BJ (cell line): ENCODE measurements around the gene RAD9A. TPM values are rescaled to one million over a fixed set of nuclear protein-coding genes. Genes with fewer than 3 reads are reported as not detected.

Source experiments
- CTCF ChIA-PET: fragments of 350-600 bp; formaldehyde crosslinking; extraction: SDS; loops from one replicate; lab custom pipeline; 2021; ENCODE audit warnings: antibody characterized with exemption, inconsistent platforms; lab: Yijun Ruan, JAX
- POLR2A ChIA-PET: fragments of 300-600 bp; sonication (Branson Sonifier 250); formaldehyde crosslinking; extraction: SDS; loops from one replicate; lab custom pipeline; 2021; ENCODE audit warnings: antibody characterized with exemption; lab: Charles Lee
- DNase-seq: peaks from one replicate; pipeline ENCODE4 v3.0.0-alpha.2; 2011; ENCODE audit warnings: low read depth
- H3K27me3 ChIP-seq: 2 replicates; pipeline ENCODE4 v1.6.0; 2011; ENCODE audit warnings: low read length; ENCODE audit not compliant: control insufficient read depth, insufficient read depth
- H3K36me3 ChIP-seq: 2 replicates; pipeline ENCODE4 v1.5.1; 2011; ENCODE audit warnings: low read length; ENCODE audit not compliant: control insufficient read depth, insufficient read depth
- H3K4me3 ChIP-seq: 2 replicates; pipeline ENCODE4 v1.5.1; 2011; ENCODE audit warnings: low read depth, mild to moderate bottlenecking, control low read depth, low read length
- CTCF ChIP-seq: IDR thresholded peaks from 2 replicates; pipeline ENCODE4 v1.5.1; 2011; ENCODE audit warnings: low read depth, mild to moderate bottlenecking, control low read depth, inconsistent platforms, low read length, moderate library complexity; ENCODE audit not compliant: insufficient read depth
- polyA plus RNA-seq: library from polyadenylated mRNA; depleted of rRNA; stranded (reverse); fragments of >200 nt; gene quantifications from 2 replicates; pipeline ENCODE4 v1.2.3, GENCODE V29; 2011

Gene RAD9A
- polyA plus RNA-seq, 1 experiment: 10.7 TPM

- H3K36me3 ChIP-seq: no peaks in the 10 kb centered on the region
- no peak within 1 kb of the TSS for H3K4me3 ChIP-seq
- ChIA-PET CTCF (no interaction called here), POLR2A (no interaction called here)
- no peak for TF ChIP-seq CTCF
- DNase-seq: no peak
- peaks cover 9% of the 10 kb centered on the region for H3K27me3 ChIP-seq
These were observed 23.9 kb downstream of the RAD9A start, which contains the start of gene CARNS1 for GRCh38 chr11:67415501-67416304. TSS of gene CARNS1 (plus strand) at chr11:67415678. CDS start at chr11:67416200, 522 bp downstream.

GRCh38 chr11:67416416-67417335 is 24.9 kb downstream of the RAD9A start:
- TF ChIP-seq CTCF: no peak
- ChIA-PET CTCF (no interaction called here), POLR2A (no interaction called here)
- Histone ChIP-seq H3K4me3 (no peak overlapping the region), H3K36me3 (no peaks in the 10 kb centered on the region), H3K27me3 (peaks cover 6% of the 10 kb centered on the region)
- DNase-seq: no peak

DNA sequence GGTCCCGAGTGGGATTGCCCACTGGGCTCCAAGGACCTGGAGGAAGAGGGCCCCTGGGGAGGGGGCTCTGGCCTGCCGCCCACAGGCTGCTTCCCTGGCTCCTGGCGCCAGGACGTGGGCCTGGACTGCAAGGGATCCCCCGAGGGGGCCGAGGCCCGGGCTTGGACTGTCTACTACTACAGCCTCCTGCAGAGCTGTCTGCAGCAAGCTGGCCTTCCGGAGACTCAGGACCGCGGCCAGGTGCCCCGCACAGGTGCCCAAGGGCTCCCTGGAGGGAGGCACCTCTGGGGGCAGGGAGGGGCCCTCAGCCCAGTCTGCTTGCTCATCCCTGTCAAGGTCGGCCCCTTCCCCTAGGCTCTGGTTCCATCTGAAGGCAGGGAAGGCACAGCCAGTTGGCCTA is 25.6 kb downstream of the RAD9A start:
- Histone ChIP-seq H3K27me3 (peaks cover 3% of the 10 kb centered on the region), H3K4me3 (no peak overlapping the region), H3K36me3 (no peaks in the 10 kb centered on the region)
- no peak for DNase-seq
- TF ChIP-seq CTCF: no peak
- POLR2A ChIA-PET: no interaction called here
- CTCF ChIA-PET: interaction anchor here (1.1 kb wide), 1 partner anchor 197 kb away, joined by 3 read pairs; no protein-coding TSS in a partner anchor

- H3K27me3 ChIP-seq: peaks cover 3% of the 10 kb centered on the region
- POLR2A ChIA-PET: no interaction called here
These were observed 26.9 kb downstream of the RAD9A start for GRCh38 chr11:67418476-67419281.

More at GRCh38 chr11:67418476-67419281, 26.9 kb downstream of the RAD9A start:
- DNase-seq: no peak
- Histone ChIP-seq H3K36me3 (no peaks in the 10 kb centered on the region), H3K4me3 (no peak overlapping the region)
- CTCF ChIA-PET: interaction anchor here (1.1 to 3.1 kb wide), 3 partner anchors 17 to 195 kb away, joined by 3 to 9 read pairs (median 5); partner anchors contain the start of gene PPP1CA
- no peak for TF ChIP-seq CTCF
